ENCODE results near the gene SEC31A.
A peak's percentile ranks its signal among the peaks of the same experiment; 100 is the strongest.

The SEC31A gene

GRCh38 chr4:82791179-82791578 is 99.8 kb downstream of the SEC31A start:
- no peak for DNase-seq

- DNase-seq = no peak
Measured at GRCh38 chr4:82790060-82790660, 100.8 kb downstream of the SEC31A start.

DNA sequence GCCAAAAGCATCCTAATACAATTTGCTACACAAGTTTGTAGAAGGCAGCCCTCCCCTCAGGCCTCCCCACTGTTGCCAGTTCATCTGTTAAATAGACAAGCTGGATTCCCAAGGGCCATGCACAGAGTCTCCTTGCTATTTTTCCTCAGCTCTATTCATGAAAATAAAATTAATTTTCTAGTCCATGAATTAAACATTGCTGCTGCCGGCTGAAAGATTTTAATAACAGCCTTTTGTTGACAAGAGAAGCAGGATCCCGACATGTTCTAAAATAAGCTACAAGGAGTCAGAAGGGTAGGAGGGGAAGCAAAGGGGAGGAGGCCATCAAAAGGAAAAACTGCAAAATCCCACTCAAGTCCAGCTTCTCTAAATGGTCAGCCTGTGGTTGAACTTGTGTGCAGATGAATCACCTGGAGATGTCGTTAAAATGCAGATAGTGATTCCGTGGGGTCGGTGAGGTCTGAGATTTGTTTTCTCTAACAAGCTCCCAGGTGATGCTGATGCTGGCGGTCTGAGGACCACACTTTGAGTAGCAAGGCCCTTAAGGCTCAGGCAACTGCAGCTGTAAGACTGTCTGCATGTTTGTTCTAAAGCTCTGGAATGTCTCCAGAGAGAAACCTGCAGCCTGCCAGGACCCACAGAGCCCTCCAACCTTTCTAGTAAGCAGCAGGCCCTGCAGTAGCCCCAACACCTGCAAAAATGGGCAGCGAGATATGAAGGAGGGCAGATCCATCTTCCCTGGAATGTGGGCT is 101.8 kb downstream of the SEC31A start:
- no peak for DNase-seq

DNA sequence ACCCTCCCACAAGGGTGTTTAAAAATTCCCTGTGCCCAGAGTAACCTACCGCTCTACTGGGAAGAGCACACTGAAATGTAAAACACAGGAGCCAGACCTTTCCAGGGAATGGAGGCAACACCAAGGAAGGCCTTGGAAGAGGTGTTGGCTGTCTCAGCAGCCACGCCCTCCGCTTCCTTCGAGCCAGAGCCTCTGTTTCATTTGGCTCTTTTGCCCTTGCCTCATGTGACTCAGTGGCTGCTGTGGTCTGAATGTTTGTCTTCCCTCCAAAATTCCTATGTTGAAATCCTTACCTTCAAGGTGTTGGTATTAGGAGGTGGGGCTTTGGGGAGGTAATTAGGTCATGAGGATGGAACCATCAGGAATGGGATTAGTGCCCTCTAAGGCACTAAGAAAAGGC is 103.6 kb downstream of the SEC31A start:
- DNase-seq = no peak

GRCh38 chr4:82786828-82787227 is 104.1 kb downstream of the SEC31A start:
- no peak for DNase-seq

DNA sequence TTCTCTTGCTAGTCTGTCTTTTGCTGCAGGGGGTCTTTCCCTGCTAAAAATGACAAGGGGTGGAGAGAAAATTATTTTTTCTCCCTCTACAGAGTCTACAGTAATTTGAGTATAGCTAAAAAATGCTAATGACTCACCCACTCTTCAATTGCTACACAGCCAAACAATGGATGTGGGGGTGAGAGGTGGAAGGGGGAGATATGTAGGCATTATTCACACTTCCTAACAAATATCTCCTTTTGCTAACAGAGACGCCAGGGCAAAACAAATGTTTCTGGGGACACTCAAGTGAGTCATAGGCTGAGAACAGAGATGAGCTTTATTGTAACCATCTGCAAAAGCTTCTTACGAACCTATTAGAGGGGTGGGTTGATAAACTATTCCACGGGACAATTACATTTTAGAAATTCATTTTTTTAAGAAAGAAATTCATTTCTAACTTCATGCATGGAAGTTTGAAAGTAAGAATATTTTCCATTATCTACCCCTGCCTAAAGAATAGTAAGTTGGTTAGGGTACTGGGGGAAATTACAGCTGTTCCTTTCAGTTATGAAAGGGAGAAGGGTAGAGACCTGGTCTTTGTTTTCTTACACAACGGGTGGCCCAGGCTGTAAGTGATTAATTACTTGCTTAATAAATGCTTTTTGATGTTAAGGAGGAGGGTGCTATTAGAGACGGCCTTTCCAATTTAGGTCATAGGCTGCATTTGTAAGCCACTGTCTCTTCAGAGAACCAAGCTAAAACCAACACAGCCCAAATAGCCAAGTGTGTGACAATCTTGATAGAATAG is 105.1 kb downstream of the SEC31A start:
- no peak for DNase-seq

GRCh38 chr4:82784681-82785610 is 106.0 kb downstream of the SEC31A start:
- DNase-seq = no peak

DNA sequence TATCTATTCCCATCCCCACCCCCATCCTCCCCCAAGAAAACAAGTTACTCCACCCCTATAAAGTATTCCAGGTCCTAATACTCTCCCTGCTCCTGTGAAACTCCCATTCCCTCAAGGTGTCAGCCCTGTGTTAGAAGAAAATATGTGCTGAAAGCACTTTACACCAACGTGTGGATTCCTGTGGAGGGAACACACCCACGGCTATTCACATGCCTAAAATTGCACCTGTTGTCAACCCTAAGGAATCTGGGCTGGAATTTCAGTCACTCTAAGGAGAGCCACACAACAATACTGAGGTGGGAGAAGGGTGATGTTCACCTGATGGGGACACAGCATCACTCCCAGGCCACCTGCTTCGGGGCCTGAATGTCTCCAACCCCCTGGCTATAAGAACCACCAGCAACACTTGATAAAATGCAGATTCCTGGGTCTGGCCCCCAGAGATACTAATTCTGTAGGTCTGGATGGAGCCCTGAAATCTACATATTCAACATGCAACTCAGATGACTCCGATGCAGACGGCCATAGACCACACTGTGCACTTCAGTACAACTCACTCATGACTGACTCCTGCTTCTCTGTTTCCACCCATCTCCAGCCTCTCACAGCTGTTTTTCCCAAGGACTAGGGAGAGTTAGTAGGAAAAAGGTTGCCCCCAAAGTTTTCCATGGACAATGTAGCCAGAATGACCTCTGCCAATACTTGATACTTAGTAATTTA is 108.2 kb downstream of the SEC31A start:
- no peak for DNase-seq

DNA sequence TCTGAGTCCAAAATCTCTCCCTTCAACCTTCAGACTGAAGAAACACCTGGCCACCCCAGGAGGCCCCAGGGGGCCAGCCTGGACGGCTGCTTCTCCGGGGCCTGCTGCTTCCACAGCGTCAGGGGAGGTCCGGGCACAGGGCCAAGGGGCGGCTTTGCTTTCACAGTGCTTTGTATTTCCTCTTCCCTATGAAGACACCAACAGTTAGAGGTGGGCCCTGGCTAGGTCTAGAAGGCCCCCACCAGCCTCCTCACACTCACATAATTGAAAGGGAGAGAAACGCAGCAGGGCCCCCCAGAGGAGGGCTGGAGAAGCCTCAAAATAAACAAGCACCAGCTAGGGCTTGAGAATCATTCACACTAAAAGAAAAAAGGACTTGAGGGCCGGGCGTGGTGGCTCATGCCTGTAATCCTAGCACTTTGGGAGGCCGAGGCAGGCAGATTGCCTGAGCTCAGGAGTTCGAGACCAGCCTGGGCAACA is 110.2 kb downstream of the SEC31A start:
- peak; percentile 63 for DNase-seq

GRCh38 chr4:82780170-82780751 is 110.7 kb downstream of the SEC31A start:
- no peak for DNase-seq

DNA sequence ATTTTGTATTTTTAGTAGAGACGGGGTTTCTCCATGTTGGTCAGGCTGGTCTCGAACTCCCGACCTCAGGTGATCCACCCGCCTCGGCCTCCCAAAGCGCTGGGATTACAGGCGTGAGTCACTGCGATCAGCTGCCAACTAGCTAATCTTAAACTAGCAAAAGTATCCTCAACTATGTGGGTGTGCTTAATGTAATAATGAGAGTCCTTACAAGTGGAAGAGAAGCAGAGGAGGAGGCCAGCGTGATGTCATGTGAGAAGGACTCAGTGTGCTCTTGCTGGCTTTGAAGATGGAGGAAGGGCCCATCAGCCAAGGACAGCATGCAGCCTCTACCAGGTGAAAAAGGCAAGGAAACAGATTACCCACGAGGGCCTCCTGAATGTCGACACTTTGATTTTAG is 111.9 kb downstream of the SEC31A start:
- DNase-seq = no peak

DNA sequence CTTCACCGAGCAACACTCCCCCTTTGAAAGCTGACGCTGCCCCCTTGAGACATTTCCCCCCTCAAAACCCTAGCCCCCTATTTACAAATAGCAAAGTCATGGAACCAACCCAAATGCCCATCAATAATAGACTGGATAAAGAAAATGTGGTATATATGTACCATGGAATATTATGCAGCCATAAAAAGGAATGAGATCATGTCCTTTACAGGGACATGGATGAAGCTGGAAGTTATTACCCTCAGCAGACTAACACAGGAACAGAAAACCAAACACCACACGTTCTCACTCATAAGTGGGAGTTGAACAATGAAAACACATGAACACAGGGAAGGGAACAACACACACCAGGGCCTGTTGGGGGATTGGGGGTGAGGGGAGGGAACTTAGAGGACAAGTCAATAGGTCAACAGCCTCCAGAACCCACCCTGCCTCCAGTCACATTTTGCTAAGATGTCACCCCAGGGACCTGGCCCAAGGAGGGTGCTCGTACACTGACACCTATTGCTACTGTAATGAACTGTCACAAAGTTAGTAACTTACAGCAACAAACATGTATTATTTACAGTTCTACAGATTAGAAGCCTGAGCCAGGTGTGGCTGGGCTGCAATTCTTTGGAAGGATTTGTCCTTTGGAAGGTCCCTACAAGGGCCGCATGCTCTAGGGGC is 113.0 kb downstream of the SEC31A start:
- no peak for DNase-seq

DNA sequence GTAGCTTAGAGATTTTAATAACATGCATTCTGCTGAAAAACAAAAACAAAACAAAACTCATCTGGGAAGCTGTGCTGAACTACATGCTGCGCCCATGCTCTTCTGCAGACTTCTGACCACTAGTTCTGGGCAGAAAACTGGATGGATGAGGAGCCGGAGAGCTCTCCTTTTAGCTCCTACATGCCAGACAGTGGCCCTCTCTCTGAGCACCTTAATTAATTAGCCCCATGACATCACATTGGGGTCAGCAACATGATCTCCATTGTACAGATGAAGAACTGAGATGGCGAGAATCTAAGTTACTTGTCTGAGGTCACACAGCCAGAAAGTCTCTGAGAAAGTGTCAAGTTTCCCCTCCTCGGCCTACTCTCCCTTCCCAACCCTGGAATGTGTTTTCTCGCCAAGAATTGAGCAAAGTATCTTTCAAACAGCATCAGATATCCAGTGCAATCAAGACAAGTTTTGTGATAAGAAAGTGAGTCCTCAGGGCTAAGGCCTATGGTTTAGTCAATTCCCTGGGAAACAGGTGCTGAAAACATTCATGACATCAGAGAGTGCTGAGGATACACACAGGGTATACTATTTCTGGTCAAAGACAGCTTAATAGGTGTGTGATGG is 113.9 kb downstream of the SEC31A start:
- no peak for DNase-seq

GRCh38 chr4:82775243-82775642 is 115.7 kb downstream of the SEC31A start:
- DNase-seq = no peak

DNA sequence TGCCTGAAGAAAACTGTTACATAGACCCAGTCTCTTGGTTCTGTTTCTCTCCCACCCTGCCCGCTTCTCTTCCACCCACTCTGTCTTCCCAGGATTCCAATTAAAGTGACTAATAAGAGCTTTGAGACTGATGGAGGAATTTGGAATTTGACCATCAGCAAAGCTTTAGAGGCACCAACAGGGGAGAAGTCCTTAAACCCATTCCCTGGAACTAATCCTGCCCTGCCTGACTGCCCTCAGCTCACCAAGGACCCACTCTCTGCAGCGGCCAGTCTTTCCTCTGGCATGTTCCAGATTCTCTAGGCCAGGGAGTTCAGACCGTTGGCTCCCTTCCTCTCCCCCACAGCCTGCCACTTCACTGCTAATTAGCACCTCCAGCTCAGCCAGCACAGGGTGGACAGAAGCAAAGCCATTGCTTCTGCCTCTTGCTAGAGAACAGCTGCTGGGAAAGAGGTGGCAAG is 116.2 kb downstream of the SEC31A start:
- no peak for DNase-seq

DNA sequence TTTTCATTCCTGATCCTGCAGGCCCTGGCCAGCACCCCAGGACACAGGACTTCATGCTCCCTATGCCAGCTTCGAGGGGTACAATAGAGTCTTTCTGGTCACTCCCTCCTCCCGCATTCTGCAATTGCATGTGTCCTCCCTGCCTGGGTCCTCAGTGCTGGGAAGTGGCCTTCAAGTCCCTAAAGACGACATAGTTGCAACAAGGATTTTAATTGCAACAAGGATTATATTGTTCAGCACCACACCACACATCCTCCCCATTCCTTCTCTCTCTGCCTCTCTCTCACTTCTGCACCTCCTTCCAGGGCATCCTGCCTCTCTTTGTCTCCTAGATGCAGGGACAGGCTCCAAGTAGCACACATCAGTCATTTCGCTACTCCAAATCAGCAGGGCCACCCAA is 117.9 kb downstream of the SEC31A start:
- no peak for DNase-seq

GRCh38 chr4:82770607-82771006 is 120.3 kb downstream of the SEC31A start:
- no peak for DNase-seq

All from KG1 (cell line).